OCI-LY1 (cell line): ENCODE results near the gene SIK2.

Source experiments
- H2AFZ ChIP-seq: fragments of 200-600 bp; sonication (generic), shearing (Covaris generic); 2 replicates; pipeline ENCODE4 v1.6.0; 2014; ENCODE audit warnings: antibody characterized with exemption, mild to moderate bottlenecking, low read length
- H3F3A ChIP-seq: fragments of 200-600 bp; sonication (generic), shearing (Covaris generic); 2 replicates; pipeline ENCODE4 v1.6.0; 2014; ENCODE audit warnings: mild to moderate bottlenecking, antibody characterized with exemption, low read length, moderate library complexity; ENCODE audit not compliant: insufficient read depth
- H3K27ac ChIP-seq: fragments of 200-600 bp; sonication (generic); 2 replicates; pipeline ENCODE4 v1.5.1; 2014; ENCODE audit warnings: low read length, mixed run types, mild to moderate bottlenecking, low read depth; ENCODE audit not compliant: poor library complexity, severe bottlenecking
- H3K27me3 ChIP-seq: fragments of 200-600 bp; sonication (generic); 2 replicates; pipeline ENCODE4 v1.6.0; 2014; ENCODE audit warnings: antibody characterized with exemption, mild to moderate bottlenecking, low read length, moderate library complexity; ENCODE audit not compliant: insufficient read depth
- H3K36me3 ChIP-seq: fragments of 200-600 bp; sonication (generic); 2 replicates; pipeline ENCODE4 v1.6.1; 2014; ENCODE audit warnings: mild to moderate bottlenecking, antibody characterized with exemption, low read length, moderate library complexity, mixed read lengths; ENCODE audit not compliant: insufficient read depth
- H3K4me1 ChIP-seq: fragments of 200-600 bp; sonication (generic); 2 replicates; pipeline ENCODE4 v1.5.1; 2014; ENCODE audit warnings: mild to moderate bottlenecking, low read length, moderate library complexity; ENCODE audit not compliant: insufficient read depth, severe bottlenecking
- H3K4me2 ChIP-seq: fragments of 200-600 bp; sonication (generic), shearing (Covaris generic); 2 replicates; pipeline ENCODE4 v1.6.1; 2014; ENCODE audit warnings: low read length
- H3K4me3 ChIP-seq: fragments of 200-600 bp; sonication (generic); 2 replicates; pipeline ENCODE4 v1.5.1; 2014; ENCODE audit warnings: low read length, low read depth, mild to moderate bottlenecking, mixed read lengths; ENCODE audit not compliant: poor library complexity, severe bottlenecking
- H3K79me2 ChIP-seq: fragments of 200-600 bp; shearing (Covaris generic); 2 replicates; pipeline ENCODE4 v1.6.1; 2016; ENCODE audit warnings: mixed run types, low read length, mixed read lengths; ENCODE audit not compliant: insufficient read depth
- H3K9ac ChIP-seq: fragments of 200-600 bp; sonication (generic), shearing (Covaris generic); 2 replicates; pipeline ENCODE4 v1.6.1; 2014; ENCODE audit warnings: mild to moderate bottlenecking, low read length, mixed read lengths
- H3K9me2 ChIP-seq: fragments of 200-600 bp; sonication (generic), shearing (Covaris generic); 2 replicates; pipeline ENCODE4 v1.6.1; 2014; ENCODE audit warnings: low read depth, mild to moderate bottlenecking, low read length, mixed read lengths
- H3K9me3 ChIP-seq: fragments of 200-600 bp; shearing (Covaris generic); 2 replicates; pipeline ENCODE4 v1.6.1; 2014; ENCODE audit warnings: low read length, mixed read lengths
- H4K20me1 ChIP-seq: fragments of 200-600 bp; sonication (generic), shearing (Covaris generic); 2 replicates; pipeline ENCODE4 v1.6.0; 2016; ENCODE audit warnings: mild to moderate bottlenecking, low read length; ENCODE audit not compliant: insufficient read depth
- CTCF ChIP-seq: fragments of 200-600 bp; sonication (generic), shearing (Covaris generic); IDR thresholded peaks from 2 replicates; pipeline ENCODE4 v1.5.1; 2017; ENCODE audit warnings: mild to moderate bottlenecking, antibody characterized with exemption, low read length, moderate library complexity, mixed read lengths
- EZH2 ChIP-seq: fragments of 200-600 bp; sonication (generic), shearing (Covaris generic); IDR thresholded peaks from 2 replicates; pipeline ENCODE4 v1.8.0; 2017; ENCODE audit warnings: borderline replicate concordance, mixed run types, mild to moderate bottlenecking, antibody characterized with exemption, low read length, moderate library complexity, mixed read lengths

The SIK2 gene

GRCh38 chr11:111748035-111748804 lies 146.0 kb downstream of the SIK2 start:
- Histone ChIP-seq H3K9me2 (no peaks in the 10 kb centered on the region), H3K27ac (no peak overlapping the region), H3F3A (no peaks in the 10 kb centered on the region), H3K9me3 (no peaks in the 10 kb centered on the region), H3K4me1 (no peaks in the 10 kb centered on the region), H3K79me2 (no peaks in the 10 kb centered on the region), H2AFZ (no peak overlapping the region), H3K36me3 (peaks cover 93% of the 10 kb centered on the region), H3K4me2 (no peak overlapping the region), H3K27me3 (no peaks in the 10 kb centered on the region), H4K20me1 (no peaks in the 10 kb centered on the region), H3K4me3 (no peak overlapping the region), H3K9ac (no peak overlapping the region)
- no peak for TF ChIP-seq CTCF
- no peak for TF ChIP-seq EZH2

- H3F3A ChIP-seq = no peaks in the 10 kb centered on the region
- H2AFZ ChIP-seq = no peak overlapping the region
- H3K27ac ChIP-seq = no peak overlapping the region
- no peaks in the 10 kb centered on the region for H4K20me1 ChIP-seq
- H3K9me3 ChIP-seq = no peaks in the 10 kb centered on the region
- no peaks in the 10 kb centered on the region for H3K9me2 ChIP-seq
- H3K36me3 ChIP-seq = peaks cover 93% of the 10 kb centered on the region
- no peak overlapping the region for H3K4me3 ChIP-seq
- H3K4me1 ChIP-seq = no peaks in the 10 kb centered on the region
- no peak for TF ChIP-seq CTCF
- TF ChIP-seq EZH2 = no peak
- no peak overlapping the region for H3K4me2 ChIP-seq
- H3K79me2 ChIP-seq = no peaks in the 10 kb centered on the region
- H3K9ac ChIP-seq = no peak overlapping the region
- no peaks in the 10 kb centered on the region for H3K27me3 ChIP-seq
These were observed 147.4 kb downstream of the SIK2 start for GRCh38 chr11:111749646-111750045.

DNA sequence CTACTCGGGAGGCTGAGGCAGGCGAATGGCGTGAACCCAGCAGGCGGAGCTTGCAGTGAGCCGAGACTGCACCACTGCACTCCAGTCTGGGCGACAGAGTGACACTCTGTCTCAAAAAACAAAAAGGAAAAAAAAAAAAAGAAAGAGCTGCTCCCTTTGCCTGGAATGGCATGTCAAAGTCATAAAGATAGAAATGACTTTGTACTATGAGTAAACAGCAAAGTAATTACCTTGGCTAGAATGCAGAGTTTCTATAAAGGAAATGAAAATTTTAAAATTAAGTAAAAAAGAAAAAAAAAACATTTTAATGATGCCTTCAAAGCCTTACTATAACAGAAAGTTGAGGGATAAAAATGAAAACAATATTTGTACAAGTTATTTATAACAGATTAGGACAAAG lies 153.8 kb downstream of the SIK2 start:
- no peaks in the 10 kb centered on the region for H4K20me1 ChIP-seq
- no peaks in the 10 kb centered on the region for H3K9me2 ChIP-seq
- no peak overlapping the region for H3K27ac ChIP-seq
- H3K79me2 ChIP-seq = no peaks in the 10 kb centered on the region
- H3K4me3 ChIP-seq = no peak overlapping the region
- no peaks in the 10 kb centered on the region for H3K9me3 ChIP-seq
- H3F3A ChIP-seq = no peaks in the 10 kb centered on the region
- H3K9ac ChIP-seq = no peak overlapping the region
- no peak overlapping the region for H3K4me2 ChIP-seq
- H3K27me3 ChIP-seq = no peaks in the 10 kb centered on the region
- H3K36me3 ChIP-seq = peaks cover 98% of the 10 kb centered on the region
- no peaks in the 10 kb centered on the region for H3K4me1 ChIP-seq
- TF ChIP-seq CTCF (no peak), EZH2 (no peak)
- H2AFZ ChIP-seq = no peak overlapping the region
